ENCODE measurements around the gene PDGFRB. TPM values are rescaled to one million over a fixed set of nuclear protein-coding genes. Genes with fewer than 3 reads are reported as not detected.
A peak's percentile ranks its signal among the peaks of the same experiment; 100 is the strongest.

PDGFRB gene
- total RNA-seq, 1 experiment from 2014 or later: 5.4 TPM

GRCh38 chr5:150117945-150118560 lies 37.6 kb downstream of the PDGFRB start:
- DNase-seq (ENCODE audit: low read depth): no peak

- no peak for DNase-seq (ENCODE audit: low read depth)
Observed at GRCh38 chr5:150116667-150117400, 38.8 kb downstream of the PDGFRB start.

GRCh38 chr5:150114773-150115408 lies 40.8 kb downstream of the PDGFRB start:
- DNase-seq (ENCODE audit: low read depth): no peak

- no peak for DNase-seq (ENCODE audit: low read depth)
Observed at GRCh38 chr5:150114102-150114641, 41.5 kb downstream of the PDGFRB start.

GRCh38 chr5:150113047-150113744 lies 42.4 kb downstream of the PDGFRB start:
- DNase-seq (ENCODE audit: low read depth): no peak

- peak; percentile 85 for DNase-seq (ENCODE audit: low read depth)
Observed at GRCh38 chr5:150112201-150113046, 43.2 kb downstream of the PDGFRB start.

GRCh38 chr5:150111122-150111521 lies 44.5 kb downstream of the PDGFRB start:
- no peak for DNase-seq (ENCODE audit: low read depth)

- peak; percentile 21 for DNase-seq (ENCODE audit: low read depth)
Observed at GRCh38 chr5:150109921-150110320, 45.7 kb downstream of the PDGFRB start.

GRCh38 chr5:150108711-150109514 lies 46.7 kb downstream of the PDGFRB start:
- DNase-seq (ENCODE audit: low read depth): no peak

- no peak for DNase-seq (ENCODE audit: low read depth)
Observed at GRCh38 chr5:150107909-150108447, 47.7 kb downstream of the PDGFRB start.

GRCh38 chr5:150106674-150107426 lies 48.8 kb downstream of the PDGFRB start:
- no peak for DNase-seq (ENCODE audit: low read depth)

- no peak for DNase-seq (ENCODE audit: low read depth)
Observed at GRCh38 chr5:150105928-150106615, 49.6 kb downstream of the PDGFRB start.

- no peak for DNase-seq (ENCODE audit: low read depth)
Observed at GRCh38 chr5:150104550-150104870, 51.1 kb downstream of the PDGFRB start.

- DNase-seq (ENCODE audit: low read depth): no peak
Observed at GRCh38 chr5:150103678-150104549, 51.7 kb downstream of the PDGFRB start.

GRCh38 chr5:150101023-150101422 lies 54.6 kb downstream of the PDGFRB start:
- no peak for DNase-seq (ENCODE audit: low read depth)

GRCh38 chr5:150097152-150097551 lies 58.5 kb downstream of the PDGFRB start:
- DNase-seq (ENCODE audit: low read depth): no peak

GRCh38 chr5:150092159-150092787 lies 63.4 kb downstream of the PDGFRB start:
- DNase-seq (ENCODE audit: low read depth): no peak

Data from HT1080 (cell line).